GM12878 (cell line): ENCODE measurements around the gene PISD. TPM values are rescaled to one million over a fixed set of nuclear protein-coding genes. Genes with fewer than 3 reads are reported as not detected.

Experiments used
- BCL3 ChIP-seq: IDR thresholded peaks from 2 replicates; pipeline ENCODE4 v1.6.1; 2011; ENCODE audit warnings: borderline replicate concordance, low read depth, mild to moderate bottlenecking, moderate library complexity, low read length; ENCODE audit not compliant: insufficient read depth, poor library complexity, severe bottlenecking
- DPF2 ChIP-seq: fragments of 450-650 bp; IDR thresholded peaks from 2 replicates; pipeline ENCODE4 v1.6.1; 2017; ENCODE audit warnings: mild to moderate bottlenecking
- FOXM1 ChIP-seq: IDR thresholded peaks from 2 replicates; pipeline ENCODE4 v1.6.1; 2012; ENCODE audit warnings: low read depth, mild to moderate bottlenecking, inconsistent platforms, low read length, moderate library complexity
- IRF4 ChIP-seq: IDR thresholded peaks from 2 replicates; pipeline ENCODE4 v1.6.1; 2011; ENCODE audit warnings: low read depth, low read length
- NR2C1 ChIP-seq: fragments of 450-650 bp; IDR thresholded peaks from 2 replicates; pipeline ENCODE4 v1.6.1; 2017; ENCODE audit warnings: antibody characterized with exemption, mild to moderate bottlenecking, moderate library complexity
- PAX8 ChIP-seq: fragments of 450-650 bp; IDR thresholded peaks from 2 replicates; pipeline ENCODE4 v1.6.1; 2017; ENCODE audit warnings: mild to moderate bottlenecking, moderate library complexity
- PKNOX1 ChIP-seq: fragments of 450-650 bp; IDR thresholded peaks from 2 replicates; pipeline ENCODE4 v1.6.1; 2016; ENCODE audit warnings: mild to moderate bottlenecking
- RAD51 ChIP-seq: fragments of 450-650 bp; IDR thresholded peaks from 2 replicates; pipeline ENCODE4 v1.6.1; 2016; ENCODE audit warnings: moderate library complexity, mild to moderate bottlenecking, inconsistent platforms
- REST ChIP-seq: IDR thresholded peaks from 2 replicates; pipeline ENCODE4 v1.6.1; 2012; ENCODE audit warnings: mild to moderate bottlenecking, low read depth, low read length
- SMAD1 ChIP-seq: fragments of 450-650 bp; IDR thresholded peaks from 2 replicates; pipeline ENCODE4 v1.6.1; 2018; ENCODE audit warnings: mild to moderate bottlenecking, low read depth; ENCODE audit not compliant: partially characterized antibody
- USF2 ChIP-seq: IDR thresholded peaks from 2 replicates; pipeline ENCODE4 v1.6.1; 2011; ENCODE audit warnings: low read depth, low read length, improper control_type of control experiment, borderline replicate concordance
- ZBED1 ChIP-seq: IDR thresholded peaks from 2 replicates; pipeline ENCODE4 v1.6.1; 2016; ENCODE audit warnings: borderline replicate concordance
- ZNF207 ChIP-seq: fragments of 450-650 bp; IDR thresholded peaks from 2 replicates; pipeline ENCODE4 v1.6.1; 2014; ENCODE audit warnings: antibody characterized with exemption, mild to moderate bottlenecking, borderline replicate concordance
- ZNF274 ChIP-seq: IDR thresholded peaks from one replicate; pipeline ENCODE4 v1.8.0; 2011; ENCODE audit not compliant: insufficient read length, insufficient read depth
- ZNF592 ChIP-seq: fragments of 450-650 bp; IDR thresholded peaks from 2 replicates; pipeline ENCODE4 v1.6.1; 2017; ENCODE audit warnings: mild to moderate bottlenecking, moderate library complexity
- ZZZ3 ChIP-seq: IDR thresholded peaks from 2 replicates; pipeline ENCODE4 v1.6.1; 2011; ENCODE audit warnings: low read depth; ENCODE audit not compliant: control insufficient read depth, insufficient read length
- polyA plus RNA-seq, 11 experiments: library from polyadenylated mRNA; depleted of rRNA in 4 of 11; unstranded in 6 of 11; stranded (reverse) in 5 of 11; fragments of >200 nt; fragmentation: Nextera tagmentation in 4 of 11; fragmentation: Illumina TruSeq in 1 of 11; extraction: Ambion mirVana in 4 of 11; extraction: Trizol in 1 of 11; gene quantifications; 1 replicate in 1 of 11; 2 replicates in 10 of 11; pipeline versions ENCODE4 v1.2.1 to v1.2.3, GENCODE V29; 2011 to 2016; ENCODE audit warnings: inconsistent platforms in 2 of 11, missing spikeins in 2 of 11, low read depth in 1 of 11
- total RNA-seq, 4 experiments: library from RNA; depleted of rRNA in 3 of 4; stranded (reverse); fragments of >200 nt in 3 of 4; fragmentation: Illumina TruSeq in 1 of 4; extraction: Trizol in 1 of 4; gene quantifications; 2 replicates each; pipeline versions ENCODE4 v1.2.1 to v1.2.3, GENCODE V29; 2013 to 2021

The PISD gene
- total and polyA plus RNA-seq, 10 of the 15 experiments (the other 5 are each of a cell fraction or from before 2014, with no cell fraction given), result 25.8 to 62.7 (median 45.8) TPM

GRCh38 chr22:31586137-31586920 lies 75.7 kb downstream of the PISD start (continued):
- TF ChIP-seq REST (no peak), USF2 (no peak), NR2C1 (no peak), BCL3 (no peak), PAX8 (no peak), RAD51 (no peak), SMAD1 (no peak), ZNF207 (no peak), FOXM1 (no peak), ZZZ3 (no peak), IRF4 (no peak), ZNF592 (no peak), ZNF274 (no peak), DPF2 (no peak), ZBED1 (no peak), PKNOX1 (no peak)
- TF ChIP-seq, all 136 proteins: peak for 0
